HEK293 (cell line): ENCODE data around the gene PER1.

Source experiments
- GLIS2 ChIP-seq: fragments of 450-650 bp; formaldehyde crosslinking; IDR thresholded peaks from 2 replicates; pipeline ENCODE4 v1.5.1; 2016; ENCODE audit warnings: missing biosample characterization, missing genetic modification characterization
- HOXC10 ChIP-seq: sonication (generic); formaldehyde crosslinking; IDR thresholded peaks from 2 replicates; pipeline ENCODE4 v1.8.1; 2023; ENCODE audit warnings: mild to moderate bottlenecking, missing genetic modification reagents
- KLF16 ChIP-seq: fragments of 450-650 bp; formaldehyde crosslinking; IDR thresholded peaks from 2 replicates; pipeline ENCODE4 v1.5.1; 2017; ENCODE audit warnings: missing biosample characterization, missing genetic modification characterization
- KLF8 ChIP-seq: fragments of 450-650 bp; formaldehyde crosslinking; IDR thresholded peaks from 2 replicates; pipeline ENCODE4 v1.5.1; 2016; ENCODE audit warnings: missing biosample characterization, missing genetic modification characterization
- OVOL3 ChIP-seq: fragments of 450-650 bp; formaldehyde crosslinking; IDR thresholded peaks from 2 replicates; pipeline ENCODE4 v1.5.1; 2016; ENCODE audit warnings: missing biosample characterization, missing genetic modification characterization
- SCRT1 ChIP-seq: fragments of 450-650 bp; formaldehyde crosslinking; IDR thresholded peaks from 2 replicates; pipeline ENCODE4 v1.5.1; 2016; ENCODE audit warnings: missing biosample characterization, missing genetic modification characterization, borderline replicate concordance
- SP2 ChIP-seq: fragments of 450-650 bp; formaldehyde crosslinking; IDR thresholded peaks from 2 replicates; pipeline ENCODE4 v1.5.1; 2016; ENCODE audit warnings: missing biosample characterization, missing genetic modification characterization
- ZBTB1 ChIP-seq: fragments of 450-650 bp; formaldehyde crosslinking; IDR thresholded peaks from 2 replicates; pipeline ENCODE4 v1.5.1; 2016; ENCODE audit warnings: missing biosample characterization, missing genetic modification characterization
- ZBTB17 ChIP-seq: fragments of 450-650 bp; formaldehyde crosslinking; IDR thresholded peaks from 2 replicates; pipeline ENCODE4 v1.5.1; 2016; ENCODE audit warnings: missing biosample characterization, missing genetic modification characterization
- ZBTB20 ChIP-seq: fragments of 450-650 bp; formaldehyde crosslinking; IDR thresholded peaks from 2 replicates; pipeline ENCODE4 v1.5.1; 2016; ENCODE audit warnings: missing biosample characterization, missing genetic modification characterization
- ZEB2 ChIP-seq: fragments of 450-650 bp; formaldehyde crosslinking; IDR thresholded peaks from 2 replicates; pipeline ENCODE4 v1.5.1; 2016; ENCODE audit warnings: missing biosample characterization, missing genetic modification characterization
- ZNF10 ChIP-seq: fragments of 450-650 bp; formaldehyde crosslinking; IDR thresholded peaks from 2 replicates; pipeline ENCODE4 v1.5.1; 2017; ENCODE audit warnings: missing biosample characterization, missing genetic modification characterization
- ZNF112 ChIP-seq: fragments of 450-650 bp; formaldehyde crosslinking; IDR thresholded peaks from 2 replicates; pipeline ENCODE4 v1.5.0; 2017; ENCODE audit warnings: missing biosample characterization, missing genetic modification characterization
- ZNF184 ChIP-seq: fragments of 450-650 bp; IDR thresholded peaks from 2 replicates; pipeline ENCODE4 v1.5.1; 2018; ENCODE audit warnings: missing biosample characterization, mild to moderate bottlenecking, missing genetic modification characterization
- ZNF302 ChIP-seq: fragments of 450-650 bp; formaldehyde crosslinking; IDR thresholded peaks from 2 replicates; pipeline ENCODE4 v1.5.1; 2016; ENCODE audit warnings: missing biosample characterization, missing genetic modification characterization, low read depth
- ZNF596 ChIP-seq: fragments of 450-650 bp; IDR thresholded peaks from 2 replicates; pipeline ENCODE4 v1.5.0; 2018; ENCODE audit warnings: missing biosample characterization, mild to moderate bottlenecking, missing genetic modification characterization, moderate library complexity
- ZNF600 ChIP-seq: fragments of 450-650 bp; formaldehyde crosslinking; IDR thresholded peaks from 2 replicates; pipeline ENCODE4 v1.5.1; 2016; ENCODE audit warnings: missing biosample characterization, missing genetic modification characterization
- ZNF623 ChIP-seq: fragments of 450-650 bp; formaldehyde crosslinking; IDR thresholded peaks from 2 replicates; pipeline ENCODE4 v1.5.1; 2016; ENCODE audit warnings: missing biosample characterization, missing genetic modification characterization
- ZNF670 ChIP-seq: fragments of 450-650 bp; formaldehyde crosslinking; IDR thresholded peaks from 2 replicates; pipeline ENCODE4 v1.5.1; 2016; ENCODE audit warnings: missing biosample characterization, missing genetic modification characterization, low read depth
- ZNF747 ChIP-seq: fragments of 450-650 bp; formaldehyde crosslinking; IDR thresholded peaks from 2 replicates; pipeline ENCODE4 v1.5.1; 2016; ENCODE audit warnings: missing biosample characterization, missing genetic modification characterization
- ZSCAN30 ChIP-seq: fragments of 450-650 bp; IDR thresholded peaks from 2 replicates; pipeline ENCODE4 v1.5.1; 2018; ENCODE audit warnings: missing biosample characterization, mild to moderate bottlenecking, missing genetic modification characterization, moderate library complexity
- TF ChIP-seq, protein P1 (sequence below): fragments of 450-650 bp; formaldehyde crosslinking; IDR thresholded peaks from 2 replicates; pipeline ENCODE4 v1.5.1; 2017; ENCODE audit warnings: missing biosample characterization, missing genetic modification characterization
- TF ChIP-seq, protein P2 (sequence below): fragments of 450-650 bp; formaldehyde crosslinking; optimal IDR thresholded peaks from 2 replicates; pipeline ENCODE3; 2016; ENCODE audit warnings: missing biosample characterization, mild to moderate bottlenecking, missing genetic modification characterization
- TF ChIP-seq, protein P3 (sequence below): fragments of 450-650 bp; formaldehyde crosslinking; IDR thresholded peaks from 2 replicates; pipeline ENCODE4 v1.5.1; 2016; ENCODE audit warnings: missing biosample characterization, missing genetic modification characterization
- TF ChIP-seq, protein P4 (sequence below): fragments of 450-650 bp; formaldehyde crosslinking; IDR thresholded peaks from 2 replicates; pipeline ENCODE4 v1.5.1; 2016; ENCODE audit warnings: missing biosample characterization, missing genetic modification characterization
- TF ChIP-seq, protein P5 (sequence below): fragments of 450-650 bp; formaldehyde crosslinking; IDR thresholded peaks from 2 replicates; pipeline ENCODE4 v1.5.1; 2016; ENCODE audit warnings: missing biosample characterization, missing genetic modification characterization
- TF ChIP-seq, protein P6 (sequence below): fragments of 450-650 bp; formaldehyde crosslinking; IDR thresholded peaks from 2 replicates; pipeline ENCODE4 v1.5.1; 2016; ENCODE audit warnings: missing biosample characterization, missing genetic modification characterization
- TF ChIP-seq, protein P7 (sequence below): fragments of 450-650 bp; formaldehyde crosslinking; IDR thresholded peaks from 2 replicates; pipeline ENCODE4 v1.5.1; 2017; ENCODE audit warnings: missing biosample characterization, missing genetic modification characterization

The PER1 gene

DNA sequence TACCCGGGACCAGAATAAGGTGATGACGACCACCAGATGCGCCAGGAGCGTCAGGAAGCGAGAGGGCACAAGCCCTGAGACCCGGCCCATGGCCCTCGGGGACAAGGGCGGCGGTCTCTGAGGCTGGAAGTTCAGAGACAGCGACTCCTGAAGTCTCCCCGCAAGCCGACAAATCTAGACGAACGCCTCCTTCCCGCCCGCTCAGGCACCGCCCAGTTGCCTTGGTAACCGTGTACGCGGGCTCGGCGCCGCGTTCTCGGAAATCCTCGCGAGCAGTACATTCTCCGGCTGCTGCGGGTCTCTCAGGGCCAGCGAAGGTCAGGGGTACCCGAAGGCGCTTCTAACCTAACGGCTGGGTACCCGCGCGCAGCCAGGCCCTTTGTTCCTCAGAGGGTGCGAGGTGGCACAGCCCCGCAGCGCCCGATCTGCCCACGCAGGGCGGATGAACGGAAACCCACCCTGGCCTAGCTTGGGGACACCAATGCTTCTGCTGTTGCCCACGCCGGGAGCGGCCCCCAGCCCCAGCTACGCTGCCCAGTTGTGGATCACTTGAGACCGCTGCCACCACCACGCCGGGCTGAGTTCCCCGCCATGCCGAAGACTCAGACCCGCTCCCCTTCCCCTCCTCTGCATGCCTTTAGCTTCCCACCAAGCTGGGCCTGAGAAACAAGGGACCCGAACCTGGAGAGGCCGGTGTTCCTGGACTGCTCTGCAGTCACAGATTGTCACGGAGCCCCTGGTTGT lies 24.2 kb upstream of the PER1 start, which contains the start of gene TMEM107 (continued):
- 0 out of 2 replicates have a peak, but pooled peaks have one; percentile 52 for TF ChIP-seq KLF16 (tag by site-specific recombination)
- TF ChIP-seq, protein P1, sequence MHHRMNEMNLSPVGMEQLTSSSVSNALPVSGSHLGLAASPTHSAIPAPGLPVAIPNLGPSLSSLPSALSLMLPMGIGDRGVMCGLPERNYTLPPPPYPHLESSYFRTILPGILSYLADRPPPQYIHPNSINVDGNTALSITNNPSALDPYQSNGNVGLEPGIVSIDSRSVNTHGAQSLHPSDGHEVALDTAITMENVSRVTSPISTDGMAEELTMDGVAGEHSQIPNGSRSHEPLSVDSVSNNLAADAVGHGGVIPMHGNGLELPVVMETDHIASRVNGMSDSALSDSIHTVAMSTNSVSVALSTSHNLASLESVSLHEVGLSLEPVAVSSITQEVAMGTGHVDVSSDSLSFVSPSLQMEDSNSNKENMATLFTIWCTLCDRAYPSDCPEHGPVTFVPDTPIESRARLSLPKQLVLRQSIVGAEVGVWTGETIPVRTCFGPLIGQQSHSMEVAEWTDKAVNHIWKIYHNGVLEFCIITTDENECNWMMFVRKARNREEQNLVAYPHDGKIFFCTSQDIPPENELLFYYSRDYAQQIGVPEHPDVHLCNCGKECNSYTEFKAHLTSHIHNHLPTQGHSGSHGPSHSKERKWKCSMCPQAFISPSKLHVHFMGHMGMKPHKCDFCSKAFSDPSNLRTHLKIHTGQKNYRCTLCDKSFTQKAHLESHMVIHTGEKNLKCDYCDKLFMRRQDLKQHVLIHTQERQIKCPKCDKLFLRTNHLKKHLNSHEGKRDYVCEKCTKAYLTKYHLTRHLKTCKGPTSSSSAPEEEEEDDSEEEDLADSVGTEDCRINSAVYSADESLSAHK (tag by site-specific recombination): peak; percentile 88
- peak; percentile 82 for TF ChIP-seq ZBTB17 (tag by site-specific recombination)
- no peak for TF ChIP-seq SCRT1 (tag by site-specific recombination)
- no peak for TF ChIP-seq ZNF747 (tag by site-specific recombination)
- TF ChIP-seq ZNF10 (tag by site-specific recombination): no peak
- TF ChIP-seq ZNF596 (tag by site-specific recombination): no peak
- TF ChIP-seq, protein P2, sequence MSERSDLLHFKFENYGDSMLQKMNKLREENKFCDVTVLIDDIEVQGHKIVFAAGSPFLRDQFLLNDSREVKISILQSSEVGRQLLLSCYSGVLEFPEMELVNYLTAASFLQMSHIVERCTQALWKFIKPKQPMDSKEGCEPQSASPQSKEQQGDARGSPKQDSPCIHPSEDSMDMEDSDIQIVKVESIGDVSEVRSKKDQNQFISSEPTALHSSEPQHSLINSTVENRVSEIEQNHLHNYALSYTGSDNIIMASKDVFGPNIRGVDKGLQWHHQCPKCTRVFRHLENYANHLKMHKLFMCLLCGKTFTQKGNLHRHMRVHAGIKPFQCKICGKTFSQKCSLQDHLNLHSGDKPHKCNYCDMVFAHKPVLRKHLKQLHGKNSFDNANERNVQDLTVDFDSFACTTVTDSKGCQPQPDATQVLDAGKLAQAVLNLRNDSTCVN (tag by site-specific recombination): peak; percentile 84
- TF ChIP-seq GLIS2: no peak
- no peak for TF ChIP-seq ZSCAN30 (tag by site-specific recombination)
- TF ChIP-seq ZNF670 (tag by site-specific recombination): no peak
- TF ChIP-seq, protein P3, sequence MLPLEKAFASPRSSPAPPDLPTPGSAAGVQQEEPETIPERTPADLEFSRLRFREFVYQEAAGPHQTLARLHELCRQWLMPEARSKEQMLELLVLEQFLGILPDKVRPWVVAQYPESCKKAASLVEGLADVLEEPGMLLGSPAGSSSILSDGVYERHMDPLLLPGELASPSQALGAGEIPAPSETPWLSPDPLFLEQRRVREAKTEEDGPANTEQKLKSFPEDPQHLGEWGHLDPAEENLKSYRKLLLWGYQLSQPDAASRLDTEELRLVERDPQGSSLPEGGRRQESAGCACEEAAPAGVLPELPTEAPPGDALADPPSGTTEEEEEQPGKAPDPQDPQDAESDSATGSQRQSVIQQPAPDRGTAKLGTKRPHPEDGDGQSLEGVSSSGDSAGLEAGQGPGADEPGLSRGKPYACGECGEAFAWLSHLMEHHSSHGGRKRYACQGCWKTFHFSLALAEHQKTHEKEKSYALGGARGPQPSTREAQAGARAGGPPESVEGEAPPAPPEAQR: no peak
- TF ChIP-seq, protein P4, sequence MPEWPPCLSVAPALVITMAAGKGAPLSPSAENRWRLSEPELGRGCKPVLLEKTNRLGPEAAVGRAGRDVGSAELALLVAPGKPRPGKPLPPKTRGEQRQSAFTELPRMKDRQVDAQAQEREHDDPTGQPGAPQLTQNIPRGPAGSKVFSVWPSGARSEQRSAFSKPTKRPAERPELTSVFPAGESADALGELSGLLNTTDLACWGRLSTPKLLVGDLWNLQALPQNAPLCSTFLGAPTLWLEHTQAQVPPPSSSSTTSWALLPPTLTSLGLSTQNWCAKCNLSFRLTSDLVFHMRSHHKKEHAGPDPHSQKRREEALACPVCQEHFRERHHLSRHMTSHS (tag by site-specific recombination): no peak
- TF ChIP-seq ZEB2 (tag by site-specific recombination): peak; percentile 35; the same call in 1 of the 2 replicates
- no peak for TF ChIP-seq ZNF112 (tag by site-specific recombination)
- TF ChIP-seq ZNF184 (tag by site-specific recombination): no peak
- TF ChIP-seq ZBTB1 (tag by site-specific recombination): no peak
- TF ChIP-seq SP2 (tag by site-specific recombination): peak; percentile 71
- peak; percentile 65; the same call in 1 of the 2 replicates for TF ChIP-seq KLF8 (tag by site-specific recombination)
- TF ChIP-seq, protein P5, sequence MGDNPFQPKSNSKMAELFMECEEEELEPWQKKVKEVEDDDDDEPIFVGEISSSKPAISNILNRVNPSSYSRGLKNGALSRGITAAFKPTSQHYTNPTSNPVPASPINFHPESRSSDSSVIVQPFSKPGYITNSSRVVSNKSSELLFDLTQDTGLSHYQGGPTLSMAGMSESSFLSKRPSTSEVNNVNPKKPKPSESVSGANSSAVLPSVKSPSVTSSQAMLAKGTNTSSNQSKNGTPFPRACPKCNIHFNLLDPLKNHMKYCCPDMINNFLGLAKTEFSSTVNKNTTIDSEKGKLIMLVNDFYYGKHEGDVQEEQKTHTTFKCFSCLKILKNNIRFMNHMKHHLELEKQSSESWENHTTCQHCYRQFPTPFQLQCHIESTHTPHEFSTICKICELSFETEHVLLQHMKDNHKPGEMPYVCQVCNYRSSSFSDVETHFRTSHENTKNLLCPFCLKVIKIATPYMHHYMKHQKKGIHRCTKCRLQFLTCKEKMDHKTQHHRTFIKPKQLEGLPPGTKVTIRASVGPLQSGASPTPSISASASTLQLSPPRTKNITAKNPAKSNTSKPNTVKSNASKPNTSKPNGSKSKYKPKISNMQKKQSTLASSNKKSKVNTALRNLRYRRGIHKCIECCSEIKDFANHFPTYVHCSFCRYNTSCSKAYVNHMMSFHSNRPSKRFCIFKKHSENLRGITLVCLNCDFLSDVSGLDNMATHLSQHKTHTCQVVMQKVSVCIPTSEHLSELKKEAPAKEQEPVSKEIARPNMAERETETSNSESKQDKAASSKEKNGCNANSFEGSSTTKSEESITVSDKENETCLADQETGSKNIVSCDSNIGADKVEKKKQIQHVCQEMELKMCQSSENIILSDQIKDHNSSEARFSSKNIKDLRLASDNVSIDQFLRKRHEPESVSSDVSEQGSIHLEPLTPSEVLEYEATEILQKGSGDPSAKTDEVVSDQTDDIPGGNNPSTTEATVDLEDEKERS (tag by site-specific recombination): no peak
- TF ChIP-seq OVOL3: no peak
- TF ChIP-seq, protein P6, sequence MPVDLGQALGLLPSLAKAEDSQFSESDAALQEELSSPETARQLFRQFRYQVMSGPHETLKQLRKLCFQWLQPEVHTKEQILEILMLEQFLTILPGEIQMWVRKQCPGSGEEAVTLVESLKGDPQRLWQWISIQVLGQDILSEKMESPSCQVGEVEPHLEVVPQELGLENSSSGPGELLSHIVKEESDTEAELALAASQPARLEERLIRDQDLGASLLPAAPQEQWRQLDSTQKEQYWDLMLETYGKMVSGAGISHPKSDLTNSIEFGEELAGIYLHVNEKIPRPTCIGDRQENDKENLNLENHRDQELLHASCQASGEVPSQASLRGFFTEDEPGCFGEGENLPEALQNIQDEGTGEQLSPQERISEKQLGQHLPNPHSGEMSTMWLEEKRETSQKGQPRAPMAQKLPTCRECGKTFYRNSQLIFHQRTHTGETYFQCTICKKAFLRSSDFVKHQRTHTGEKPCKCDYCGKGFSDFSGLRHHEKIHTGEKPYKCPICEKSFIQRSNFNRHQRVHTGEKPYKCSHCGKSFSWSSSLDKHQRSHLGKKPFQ (tag by site-specific recombination): no peak
- TF ChIP-seq HOXC10: no peak
- peak; percentile 40; the same call in 1 of the 2 replicates for TF ChIP-seq ZNF600
- TF ChIP-seq, protein P7, sequence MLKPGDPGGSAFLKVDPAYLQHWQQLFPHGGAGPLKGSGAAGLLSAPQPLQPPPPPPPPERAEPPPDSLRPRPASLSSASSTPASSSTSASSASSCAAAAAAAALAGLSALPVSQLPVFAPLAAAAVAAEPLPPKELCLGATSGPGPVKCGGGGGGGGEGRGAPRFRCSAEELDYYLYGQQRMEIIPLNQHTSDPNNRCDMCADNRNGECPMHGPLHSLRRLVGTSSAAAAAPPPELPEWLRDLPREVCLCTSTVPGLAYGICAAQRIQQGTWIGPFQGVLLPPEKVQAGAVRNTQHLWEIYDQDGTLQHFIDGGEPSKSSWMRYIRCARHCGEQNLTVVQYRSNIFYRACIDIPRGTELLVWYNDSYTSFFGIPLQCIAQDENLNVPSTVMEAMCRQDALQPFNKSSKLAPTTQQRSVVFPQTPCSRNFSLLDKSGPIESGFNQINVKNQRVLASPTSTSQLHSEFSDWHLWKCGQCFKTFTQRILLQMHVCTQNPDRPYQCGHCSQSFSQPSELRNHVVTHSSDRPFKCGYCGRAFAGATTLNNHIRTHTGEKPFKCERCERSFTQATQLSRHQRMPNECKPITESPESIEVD (tag by site-specific recombination): no peak
- no peak for TF ChIP-seq ZNF623
- TF ChIP-seq ZNF302 (tag by site-specific recombination): no peak
- TF ChIP-seq ZBTB20: no peak; the same call in 1 of the 2 replicates
